GM23338 (cell line): ENCODE data around the gene RSRC1. TPM values are rescaled to one million over a fixed set of nuclear protein-coding genes. Genes with fewer than 3 reads are reported as not detected.

Experiments used
- ATAC-seq: fragments of 200-7000 bp; cut with Tn5 transposase; 3 replicates; pipeline ENCODE4 v1.9.1; 2020
- DNase-seq: peaks from one replicate; pipeline ENCODE4 v3.0.0-alpha.2; 2015; ENCODE audit warnings: low spot score
- H2AFZ ChIP-seq: fragments of 200-600 bp; sonication (generic); 2 replicates; pipeline ENCODE4 v1.8.0; 2016; ENCODE audit warnings: antibody characterized with exemption, mild to moderate bottlenecking, moderate library complexity
- H3F3A ChIP-seq: fragments of 200-600 bp; sonication (generic); replicated peaks from 2 replicates; pipeline ENCODE4 v1.8.0; 2017; ENCODE audit warnings: antibody characterized with exemption, mixed run types, low read depth
- H3K27ac ChIP-seq: fragments of 200-600 bp; sonication (generic); 2 replicates; pipeline ENCODE4 v1.6.1; 2016; ENCODE audit warnings: low read depth
- H3K27me3 ChIP-seq: fragments of 200-600 bp; sonication (generic); 2 replicates; pipeline ENCODE4 v1.8.0; 2016; ENCODE audit warnings: mild to moderate bottlenecking, mixed run types, moderate library complexity; ENCODE audit not compliant: insufficient read depth
- H3K36me3 ChIP-seq: fragments of 200-600 bp; sonication (generic); 2 replicates; pipeline ENCODE4 v1.8.0; 2016; ENCODE audit warnings: mild to moderate bottlenecking; ENCODE audit not compliant: insufficient read depth
- H3K4me1 ChIP-seq: fragments of 200-600 bp; sonication (generic); 2 replicates; pipeline ENCODE4 v1.8.0; 2016; ENCODE audit warnings: mild to moderate bottlenecking, moderate library complexity; ENCODE audit not compliant: insufficient read depth
- H3K4me2 ChIP-seq: fragments of 200-600 bp; sonication (generic); 2 replicates; pipeline ENCODE4 v1.7.1; 2017; ENCODE audit warnings: mixed run types
- H3K4me3 ChIP-seq: fragments of 200-600 bp; sonication (generic); 2 replicates; pipeline ENCODE4 v1.6.1; 2016; ENCODE audit warnings: mixed run types
- H3K79me2 ChIP-seq: fragments of 200-600 bp; sonication (generic); replicated peaks from 2 replicates; pipeline ENCODE4 v1.8.0; 2017; ENCODE audit warnings: mild to moderate bottlenecking; ENCODE audit not compliant: insufficient read depth
- H3K9me2 ChIP-seq: fragments of 200-600 bp; sonication (generic); 2 replicates; pipeline ENCODE4 v1.8.0; 2017; ENCODE audit not compliant: insufficient read depth
- H4K20me1 ChIP-seq: fragments of 200-600 bp; sonication (generic); replicated peaks from 2 replicates; pipeline ENCODE4 v1.8.0; 2017; ENCODE audit warnings: mild to moderate bottlenecking; ENCODE audit not compliant: insufficient read depth
- H3K27ac Mint-ChIP-seq: 2 replicates; pipeline ENCODE4 v1.8.0; 2020; ENCODE audit warnings: inconsistent platforms, mild to moderate bottlenecking, moderate library complexity, mixed read lengths
- H3K27me3 Mint-ChIP-seq: 3 replicates; pipeline ENCODE4 v1.8.0; 2022; ENCODE audit warnings: low read depth, mild to moderate bottlenecking, moderate library complexity, mixed read lengths, inconsistent platforms; ENCODE audit not compliant: insufficient read depth, poor library complexity
- H3K36me3 Mint-ChIP-seq: 3 replicates; pipeline ENCODE4 v1.8.0; 2021; ENCODE audit warnings: low read depth, mild to moderate bottlenecking, inconsistent platforms, moderate library complexity, mixed read lengths
- H3K4me1 Mint-ChIP-seq: 3 replicates; pipeline ENCODE4 v1.8.0; 2020; ENCODE audit warnings: mild to moderate bottlenecking, inconsistent platforms, mixed read lengths
- H3K4me3 Mint-ChIP-seq: 3 replicates; pipeline ENCODE4 v1.8.0; 2021; ENCODE audit warnings: moderate library complexity, mild to moderate bottlenecking, inconsistent platforms, mixed read lengths
- H3K9me3 Mint-ChIP-seq: 3 replicates; pipeline ENCODE4 v1.8.0; 2020; ENCODE audit warnings: moderate library complexity, mild to moderate bottlenecking, inconsistent platforms, mixed read lengths
- CREB1 ChIP-seq: fragments of 250-450 bp; sonication (Bioruptor Pico); IDR thresholded peaks from 2 replicates; pipeline ENCODE4 v1.5.0; 2020; ENCODE audit warnings: low read depth, mild to moderate bottlenecking, moderate library complexity
- CTCF ChIP-seq, 2 experiments: fragments of 200-600 bp in 1 of 2; sonication (generic) in 1 of 2; conservative IDR thresholded peaks; 2 replicates each; pipeline versions ENCODE4 v1.5.1 to v1.6.1; 2016 to 2017; ENCODE audit warnings: antibody characterized with exemption in 2 of 2, low read depth in 2 of 2, mild to moderate bottlenecking in 2 of 2, moderate library complexity in 1 of 2
- ETS1 ChIP-seq: IDR thresholded peaks from 2 replicates; pipeline ENCODE4 v1.6.1; 2016; ENCODE audit warnings: antibody characterized with exemption
- EZH2 ChIP-seq: fragments of 200-600 bp; sonication (generic); IDR thresholded peaks from one replicate; pipeline ENCODE4 v1.8.0; 2017; ENCODE audit warnings: antibody characterized with exemption, mild to moderate bottlenecking, low read depth; ENCODE audit not compliant: unreplicated experiment
- EZH2phosphoT487 ChIP-seq: fragments of 200-600 bp; sonication (generic); IDR thresholded peaks from one replicate; pipeline ENCODE4 v1.8.1; 2018; ENCODE audit warnings: antibody characterized with exemption; ENCODE audit not compliant: unreplicated experiment
- JUNB ChIP-seq: IDR thresholded peaks from one replicate; pipeline ENCODE4 v1.6.1; 2016; ENCODE audit warnings: antibody characterized with exemption; ENCODE audit not compliant: unreplicated experiment
- NANOG ChIP-seq: IDR thresholded peaks from 2 replicates; pipeline ENCODE4 v1.6.1; 2016; ENCODE audit warnings: antibody characterized with exemption, borderline replicate concordance
- POLR2AphosphoS5 ChIP-seq: IDR thresholded peaks from 2 replicates; pipeline ENCODE4 v1.6.1; 2016; ENCODE audit warnings: antibody characterized with exemption, low read depth
- REST ChIP-seq: IDR thresholded peaks from one replicate; pipeline ENCODE4 v1.6.1; 2018; ENCODE audit warnings: antibody characterized with exemption; ENCODE audit not compliant: unreplicated experiment
- STAT1 ChIP-seq: IDR thresholded peaks from one replicate; pipeline ENCODE4 v1.6.1; 2016; ENCODE audit warnings: antibody characterized with exemption; ENCODE audit not compliant: unreplicated experiment
- ZNF114 ChIP-seq: fragments of 250-450 bp; sonication (Bioruptor Pico); IDR thresholded peaks from 2 replicates; pipeline ENCODE4 v1.5.0; 2020; ENCODE audit warnings: mild to moderate bottlenecking, moderate library complexity
- ZNF331 ChIP-seq: fragments of 250-450 bp; sonication (Bioruptor Pico); IDR thresholded peaks from 2 replicates; pipeline ENCODE4 v1.5.0; 2020; ENCODE audit warnings: low read depth, mild to moderate bottlenecking, moderate library complexity
- ZNF462 ChIP-seq: fragments of 250-450 bp; sonication (Bioruptor Pico); IDR thresholded peaks from 2 replicates; pipeline ENCODE4 v1.5.0; 2020; ENCODE audit warnings: mild to moderate bottlenecking, moderate library complexity
- polyA plus RNA-seq: library from polyadenylated mRNA; unstranded; fragments of >200 nt; fragmentation: Nextera tagmentation; extraction: Ambion mirVana; gene quantifications from 2 replicates; pipeline ENCODE4 v1.2.1, GENCODE V29; 2016
- total RNA-seq: library from RNA; depleted of rRNA; stranded (reverse); fragments of >200 nt; shearing (Covaris generic); gene quantifications from 2 replicates; pipeline ENCODE4 v1.2.3, GENCODE V29; 2014

The RSRC1 gene
- total and polyA plus RNA-seq, 2 experiments from 2014 or later: 32.5 to 76.8 TPM

- H3K27ac Mint-ChIP-seq: no peak overlapping the region
- H3F3A ChIP-seq: no peaks in the 10 kb centered on the region
- no peaks in the 10 kb centered on the region for H3K36me3 ChIP-seq
- H3K4me3 Mint-ChIP-seq: no peak overlapping the region
- peaks cover 4% of the 10 kb centered on the region for H3K27me3 Mint-ChIP-seq
- no peaks in the 10 kb centered on the region for H3K9me2 ChIP-seq
- no peak overlapping the region for H3K4me3 ChIP-seq
- H3K4me1 ChIP-seq: no peaks in the 10 kb centered on the region
- H3K4me2 ChIP-seq: no peak overlapping the region
- DNase-seq: no peak
- H3K9me3 Mint-ChIP-seq: no peaks in the 10 kb centered on the region
- H3K27ac ChIP-seq: no peak overlapping the region
- TF ChIP-seq EZH2phosphoT487 (no peak), CREB1 (no peak), CTCF (conservative IDR thresholded peaks at IDR 0.05; ENCODE audit: low read depth in 2 of 2) (no peak), STAT1 (no peak), ZNF462 (CRISPR knock-in tag) (no peak), JUNB (no peak), EZH2 (no peak), REST (no peak), ETS1 (no peak), NANOG (no peak), POLR2AphosphoS5 (no peak), ZNF331 (CRISPR knock-in tag) (no peak), ZNF114 (CRISPR knock-in tag) (no peak)
- peaks cover 3% of the 10 kb centered on the region; the same call in 1 of the 2 replicates for H4K20me1 ChIP-seq
- H3K27me3 ChIP-seq: no peaks in the 10 kb centered on the region
- H3K79me2 ChIP-seq: peaks cover 51% of the 10 kb centered on the region
- H2AFZ ChIP-seq: no peak overlapping the region
- ATAC-seq: no peak
- H3K36me3 Mint-ChIP-seq: peaks cover 28% of the 10 kb centered on the region; the same call in 2 of the 3 replicates
- no peaks in the 10 kb centered on the region for H3K4me1 Mint-ChIP-seq
Measured at GRCh38 chr3:158120330-158120729, 10.4 kb downstream of the RSRC1 start.
